Measurements from ENCODE around the gene ATP6V1B1.

DNA sequence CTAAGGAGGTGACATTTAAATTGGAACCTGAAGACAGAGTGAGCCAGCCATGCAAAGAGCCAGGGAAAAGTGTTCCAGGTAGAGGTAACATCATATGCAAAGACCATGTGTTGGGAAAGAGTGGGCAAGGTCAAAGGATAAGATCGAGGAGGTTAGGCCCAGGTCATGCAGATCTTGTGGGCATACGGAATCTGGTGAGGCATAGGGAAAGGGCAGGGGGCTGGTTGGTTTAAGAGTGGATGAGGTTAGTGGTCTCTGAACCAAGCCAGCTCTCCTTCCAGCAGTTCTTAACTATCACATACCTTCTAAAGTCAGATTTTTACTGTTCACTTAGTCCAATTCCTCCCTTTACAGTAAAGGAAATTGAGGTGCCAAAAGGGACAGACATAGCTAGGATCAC, 45.7 kb downstream of the ATP6V1B1 start:
- TF ChIP-seq, protein P1, sequence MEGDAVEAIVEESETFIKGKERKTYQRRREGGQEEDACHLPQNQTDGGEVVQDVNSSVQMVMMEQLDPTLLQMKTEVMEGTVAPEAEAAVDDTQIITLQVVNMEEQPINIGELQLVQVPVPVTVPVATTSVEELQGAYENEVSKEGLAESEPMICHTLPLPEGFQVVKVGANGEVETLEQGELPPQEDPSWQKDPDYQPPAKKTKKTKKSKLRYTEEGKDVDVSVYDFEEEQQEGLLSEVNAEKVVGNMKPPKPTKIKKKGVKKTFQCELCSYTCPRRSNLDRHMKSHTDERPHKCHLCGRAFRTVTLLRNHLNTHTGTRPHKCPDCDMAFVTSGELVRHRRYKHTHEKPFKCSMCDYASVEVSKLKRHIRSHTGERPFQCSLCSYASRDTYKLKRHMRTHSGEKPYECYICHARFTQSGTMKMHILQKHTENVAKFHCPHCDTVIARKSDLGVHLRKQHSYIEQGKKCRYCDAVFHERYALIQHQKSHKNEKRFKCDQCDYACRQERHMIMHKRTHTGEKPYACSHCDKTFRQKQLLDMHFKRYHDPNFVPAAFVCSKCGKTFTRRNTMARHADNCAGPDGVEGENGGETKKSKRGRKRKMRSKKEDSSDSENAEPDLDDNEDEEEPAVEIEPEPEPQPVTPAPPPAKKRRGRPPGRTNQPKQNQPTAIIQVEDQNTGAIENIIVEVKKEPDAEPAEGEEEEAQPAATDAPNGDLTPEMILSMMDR (IDR thresholded peaks at IDR 0.05): no peak
- no peak for TF ChIP-seq POLR2A (IDR thresholded peaks at IDR 0.05)
